PC-9 (cell line): Measurements from ENCODE around the gene TMEM156. TPM values are rescaled to one million over a fixed set of nuclear protein-coding genes. Genes with fewer than 3 reads are reported as not detected.

Experiments
- BruUV-seq: library from RNA; stranded (reverse); fragments of 400-500 nt; replicated peaks from 2 replicates; lab custom pipeline; 2021; lab: Mats Ljungman, UMichigan
- CTCF ChIA-PET: fragments of 300-600 bp; sonication (Branson Sonifier 250); formaldehyde crosslinking; loops from one replicate; lab custom pipeline; 2022; ENCODE audit warnings: antibody characterized with exemption; lab: Charles Lee
- POLR2A ChIA-PET: fragments of 300-600 bp; sonication (Branson Sonifier 250); formaldehyde crosslinking; loops from one replicate; lab custom pipeline; 2022; ENCODE audit warnings: antibody characterized with exemption; ENCODE audit not compliant: unreplicated experiment; lab: Charles Lee
- DNase-seq, 2 experiments: peaks; one replicate each; pipeline versions ENCODE4 v3.0.0 to v3.0.0-alpha.2; 2015 to 2022; ENCODE audit warnings: mixed read lengths in 1 of 2
- H2AFZ ChIP-seq: fragments of 200-600 bp; sonication (generic); 2 replicates; pipeline ENCODE4 v1.8.1; 2017; ENCODE audit warnings: antibody characterized with exemption
- H3F3A ChIP-seq: fragments of 200-600 bp; sonication (generic); 2 replicates; pipeline ENCODE4 v1.8.1; 2017; ENCODE audit warnings: antibody characterized with exemption, mild to moderate bottlenecking, low read depth; ENCODE audit not compliant: insufficient read depth
- H3K27ac ChIP-seq: fragments of 200-600 bp; sonication (generic); 2 replicates; pipeline ENCODE4 v1.6.1; 2016; ENCODE audit warnings: mixed run types
- H3K27me3 ChIP-seq: fragments of 200-600 bp; sonication (generic); 2 replicates; pipeline ENCODE4 v1.6.1; 2016; ENCODE audit warnings: low read depth, mixed run types; ENCODE audit not compliant: insufficient read depth
- H3K36me3 ChIP-seq: fragments of 200-600 bp; sonication (generic); 2 replicates; pipeline ENCODE4 v1.6.1; 2016; ENCODE audit warnings: low read depth, mixed run types
- H3K4me1 ChIP-seq: fragments of 200-600 bp; sonication (generic); replicated peaks from 2 replicates; pipeline ENCODE4 v1.6.1; 2016; ENCODE audit warnings: mixed run types; ENCODE audit not compliant: insufficient read depth
- H3K4me2 ChIP-seq: fragments of 200-600 bp; sonication (generic); 2 replicates; pipeline ENCODE4 v1.6.1; 2017; ENCODE audit warnings: mixed run types
- H3K4me3 ChIP-seq: fragments of 200-600 bp; sonication (generic); 2 replicates; pipeline ENCODE4 v1.6.1; 2016; ENCODE audit warnings: mixed run types
- H3K79me2 ChIP-seq: fragments of 200-600 bp; sonication (generic); 2 replicates; pipeline ENCODE4 v1.6.1; 2017; ENCODE audit warnings: low read depth, mixed run types
- H3K9me2 ChIP-seq: fragments of 200-600 bp; sonication (generic); 2 replicates; pipeline ENCODE4 v1.8.1; 2017; ENCODE audit warnings: mild to moderate bottlenecking; ENCODE audit not compliant: insufficient read depth
- H3K9me3 ChIP-seq: fragments of 200-600 bp; sonication (generic); 2 replicates; pipeline ENCODE4 v1.8.1; 2016; ENCODE audit warnings: low read depth; ENCODE audit not compliant: insufficient read depth
- H4K20me1 ChIP-seq: fragments of 200-600 bp; sonication (generic); 2 replicates; pipeline ENCODE4 v1.8.1; 2017; ENCODE audit not compliant: insufficient read depth
- CTCF ChIP-seq: fragments of 200-600 bp; sonication (generic); conservative IDR thresholded peaks from 2 replicates; pipeline ENCODE4 v1.6.1; 2017; ENCODE audit warnings: mixed run types, antibody characterized with exemption, mild to moderate bottlenecking, moderate library complexity
- EZH2 ChIP-seq: fragments of 200-600 bp; sonication (generic); IDR thresholded peaks from 2 replicates; pipeline ENCODE4 v1.8.0; 2017; ENCODE audit warnings: antibody characterized with exemption, low read depth
- intact Hi-C: fragments of 100-400 bp; cut with micrococcal nuclease; formaldehyde crosslinking; loops from one replicate; pipeline ENCODE4 v1.10.0; 2022; ENCODE audit not compliant: unreplicated experiment
- total RNA-seq: library from RNA; stranded (reverse); gene quantifications from 2 replicates; pipeline ENCODE4 v1.2.3, GENCODE V29; 2021

The TMEM156 gene
- total RNA-seq, 1 experiment from 2014 or later = 29.3 TPM

GRCh38 chr4:38926896-38927295, 105.3 kb downstream of the TMEM156 start:
- Histone ChIP-seq H3K4me2 (no peak overlapping the region), H3K4me1 (no peaks in the 10 kb centered on the region), H3F3A (no peaks in the 10 kb centered on the region), H3K27me3 (no peaks in the 10 kb centered on the region), H4K20me1 (no peaks in the 10 kb centered on the region), H3K9me2 (no peaks in the 10 kb centered on the region), H3K36me3 (no peaks in the 10 kb centered on the region), H3K4me3 (no peak overlapping the region), H3K9me3 (no peaks in the 10 kb centered on the region), H3K79me2 (no peaks in the 10 kb centered on the region), H2AFZ (no peak overlapping the region), H3K27ac (no peak overlapping the region)
- POLR2A ChIA-PET = no interaction called here
- TF ChIP-seq CTCF (no peak), EZH2 (no peak)
- DNase-seq = no peak
- CTCF ChIA-PET = no interaction called here
- intact Hi-C loops = no loop called here
- BruUV-seq = no TSS peak

GRCh38 chr4:38925492-38926413, 106.5 kb downstream of the TMEM156 start:
- POLR2A ChIA-PET = interaction anchor here (0.6 kb wide), 1 partner anchor 23 kb away, joined by 8 read pairs; no protein-coding TSS in a partner anchor
- no TSS peak for BruUV-seq

GRCh38 chr4:38924353-38924752, 107.9 kb downstream of the TMEM156 start:
- H4K20me1 ChIP-seq = no peaks in the 10 kb centered on the region
- no peak overlapping the region for H2AFZ ChIP-seq
- intact Hi-C loops = no loop called here
- no peak overlapping the region for H3K27ac ChIP-seq
- POLR2A ChIA-PET = no interaction called here
- CTCF ChIA-PET = no interaction called here
- H3K4me2 ChIP-seq = no peak overlapping the region
- no peaks in the 10 kb centered on the region for H3F3A ChIP-seq
- no peaks in the 10 kb centered on the region for H3K79me2 ChIP-seq
- H3K9me2 ChIP-seq = no peaks in the 10 kb centered on the region
- H3K4me1 ChIP-seq = no peaks in the 10 kb centered on the region
- H3K36me3 ChIP-seq = no peaks in the 10 kb centered on the region
- no peak for DNase-seq
- TF ChIP-seq CTCF (no peak), EZH2 (no peak)
- H3K4me3 ChIP-seq = no peak overlapping the region
- no TSS peak for BruUV-seq
- H3K9me3 ChIP-seq = no peaks in the 10 kb centered on the region
- H3K27me3 ChIP-seq = no peaks in the 10 kb centered on the region

More at GRCh38 chr4:38925492-38926413, 106.5 kb downstream of the TMEM156 start:
- Histone ChIP-seq H4K20me1 (no peaks in the 10 kb centered on the region), H3K4me1 (no peaks in the 10 kb centered on the region), H3K27ac (no peak overlapping the region), H3K4me2 (no peak overlapping the region), H3F3A (no peaks in the 10 kb centered on the region), H2AFZ (no peak overlapping the region), H3K79me2 (no peaks in the 10 kb centered on the region), H3K9me2 (no peaks in the 10 kb centered on the region), H3K27me3 (no peaks in the 10 kb centered on the region), H3K4me3 (no peak overlapping the region), H3K9me3 (no peaks in the 10 kb centered on the region), H3K36me3 (no peaks in the 10 kb centered on the region)
- intact Hi-C loops = no loop called here
- no peak for DNase-seq
- CTCF ChIA-PET = interaction anchor here (0.6 kb wide), 1 partner anchor 868 kb away, joined by 3 read pairs; no protein-coding TSS in a partner anchor
- TF ChIP-seq EZH2 (no peak), CTCF (no peak)
